ENCODE measurements around the gene TPCN1.

Gene TPCN1

DNA sequence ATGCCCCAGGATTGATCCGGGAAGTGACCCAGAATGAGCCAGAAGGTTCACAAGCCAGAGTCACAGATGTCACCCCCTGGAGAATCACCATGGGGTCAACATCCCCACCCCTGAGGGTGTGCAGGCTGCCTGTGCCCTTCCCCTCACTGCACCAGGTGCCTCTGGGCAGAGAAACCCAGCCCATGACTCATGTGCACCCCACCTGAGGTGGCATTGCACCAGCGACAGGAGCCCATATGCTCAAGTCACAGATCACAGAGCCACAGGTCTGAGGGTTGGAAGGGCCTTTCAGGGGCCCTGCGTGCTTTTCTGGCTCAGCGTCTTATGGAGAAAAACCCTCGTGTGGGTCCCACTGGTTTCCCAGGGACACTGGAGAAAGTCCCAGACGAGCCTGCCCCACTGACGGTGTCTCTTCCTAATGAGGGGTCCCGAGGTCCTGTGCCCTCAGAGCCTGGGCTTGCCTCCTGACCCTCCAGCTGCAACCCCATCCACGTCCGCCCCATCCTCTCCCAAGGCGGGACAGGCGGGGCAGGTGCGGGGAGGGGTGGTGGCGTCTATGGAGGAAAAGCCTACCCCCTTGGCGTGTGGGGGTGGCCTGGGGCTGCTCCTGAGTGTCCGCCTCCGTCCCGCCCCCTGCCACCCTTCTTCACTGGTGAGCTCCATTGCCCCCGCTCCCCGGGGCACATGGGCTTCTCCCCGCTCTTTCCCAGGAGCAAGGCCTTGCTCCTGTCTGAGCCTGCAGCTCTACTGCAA lies 66.1 kb downstream of the TPCN1 start:
- no peak for DNase-seq (ENCODE audit: low spot score)

DNA sequence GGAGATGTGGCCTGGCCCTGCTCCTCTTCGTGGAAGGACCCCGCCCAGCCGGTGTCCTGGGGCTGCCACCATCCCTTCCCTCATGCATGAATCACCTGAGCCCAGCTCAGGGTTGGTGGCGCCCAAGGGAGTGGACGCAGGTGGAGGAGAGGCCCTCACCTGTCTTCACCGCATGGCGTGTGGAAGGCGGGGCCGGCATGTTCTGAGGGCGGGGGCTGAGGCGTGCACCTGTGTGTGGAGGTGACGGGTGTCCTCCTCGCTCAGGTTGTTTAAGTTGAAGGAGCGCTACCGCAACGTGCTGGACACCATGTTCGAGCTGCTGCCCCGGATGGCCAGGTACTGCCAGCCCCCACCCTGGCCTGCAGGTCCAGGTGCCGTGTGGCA lies 66.6 kb downstream of the TPCN1 start:
- DNase-seq (ENCODE audit: low spot score), result no peak

DNA sequence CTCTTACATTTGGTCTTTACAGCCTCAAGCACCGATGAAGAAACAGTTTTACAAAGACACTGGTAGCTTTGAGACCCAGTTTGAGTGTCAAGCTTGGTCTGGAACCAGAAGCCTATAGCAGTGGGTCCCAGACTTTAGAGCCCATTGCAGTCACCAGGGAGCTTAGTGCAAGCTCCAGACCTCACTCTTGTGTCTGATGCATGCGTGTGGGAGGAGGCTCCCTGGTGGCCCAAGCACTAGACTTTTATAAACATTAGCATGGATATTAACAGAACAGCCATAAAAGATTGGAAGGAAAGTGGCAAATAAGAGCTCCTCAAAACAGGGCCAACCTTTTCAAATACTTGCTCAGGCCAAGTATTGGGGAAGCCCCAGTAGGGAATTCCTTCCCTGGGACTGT lies 68.1 kb downstream of the TPCN1 start:
- DNase-seq (ENCODE audit: low spot score), result no peak

DNA sequence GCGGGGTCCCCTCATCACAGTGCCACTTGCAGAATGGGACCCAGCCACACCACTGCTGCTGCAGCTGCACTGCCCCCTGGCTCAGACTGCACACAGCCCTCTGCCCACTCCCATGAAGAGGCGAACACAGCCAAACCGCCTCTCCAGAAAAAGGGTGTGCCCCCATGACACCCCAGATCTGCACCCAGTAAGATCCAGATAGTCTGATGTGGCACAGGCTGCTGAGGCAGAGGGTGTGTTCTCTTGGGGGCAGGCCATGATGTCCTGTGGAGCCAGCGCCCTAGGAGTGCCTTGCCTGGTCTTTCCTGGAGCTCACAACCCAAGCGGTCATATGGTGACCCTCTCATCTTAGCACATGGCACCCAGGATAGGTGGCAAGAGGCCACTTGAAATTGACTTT lies 69.2 kb downstream of the TPCN1 start:
- DNase-seq (ENCODE audit: low spot score), result no peak

DNA sequence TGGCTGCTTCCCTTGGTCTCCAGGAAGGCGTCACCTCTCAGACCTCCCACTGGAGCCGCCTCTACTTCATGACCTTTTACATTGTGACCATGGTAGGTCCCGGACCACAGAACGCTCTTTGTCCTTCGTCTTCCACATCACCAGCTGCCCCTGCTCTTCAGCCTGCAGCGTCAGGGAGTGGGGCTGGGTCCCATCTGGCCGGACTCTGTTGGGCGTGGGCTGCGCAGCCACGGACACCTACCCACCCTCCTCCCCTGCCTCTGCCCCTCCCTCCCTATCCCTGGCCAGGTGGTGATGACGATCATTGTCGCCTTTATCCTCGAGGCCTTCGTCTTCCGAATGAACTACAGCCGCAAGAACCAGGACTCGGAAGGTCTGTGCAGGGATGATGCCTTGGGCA lies 70.3 kb downstream of the TPCN1 start:
- DNase-seq (ENCODE audit: low spot score), result no peak

DNA sequence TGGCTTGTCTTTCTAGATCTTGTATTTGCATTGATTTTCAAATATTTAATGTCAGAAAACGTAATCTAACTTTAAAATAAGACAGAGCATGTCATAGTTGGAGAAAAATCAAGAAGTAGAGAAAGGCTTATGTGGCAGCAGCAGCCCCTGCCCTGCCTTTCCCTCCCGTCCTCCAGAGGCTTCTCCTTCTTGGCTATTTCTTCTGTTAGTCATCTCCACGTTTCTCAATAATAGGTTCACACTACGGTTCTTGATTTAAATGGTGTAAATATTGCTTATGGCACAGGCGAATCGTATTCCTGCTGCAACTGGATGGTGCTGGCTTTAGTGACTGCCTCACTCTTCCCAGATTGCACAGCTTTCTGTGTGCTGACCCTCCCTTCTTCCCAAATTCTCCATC lies 70.8 kb downstream of the TPCN1 start:
- no peak for DNase-seq (ENCODE audit: low spot score)

DNA sequence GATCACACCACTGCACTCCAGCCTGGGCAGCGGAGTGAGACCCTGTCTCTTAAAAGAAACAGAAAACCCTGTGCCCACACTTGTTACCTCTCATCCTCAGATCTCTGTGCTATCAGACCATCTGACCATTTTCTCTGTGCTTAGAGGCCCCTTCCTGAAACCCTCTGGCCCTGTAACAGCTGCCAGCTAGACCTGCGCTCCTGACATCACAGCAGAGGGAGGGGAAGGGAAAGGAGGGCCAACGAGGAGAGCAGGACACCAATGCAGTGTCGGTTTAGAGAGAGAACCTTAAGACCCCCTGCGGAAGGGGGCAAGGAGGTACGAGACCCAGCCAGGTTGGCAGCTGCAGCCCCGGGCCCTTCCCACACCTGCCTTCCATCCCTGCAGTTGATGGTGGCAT lies 71.3 kb downstream of the TPCN1 start:
- DNase-seq (ENCODE audit: low spot score), result no peak

DNA sequence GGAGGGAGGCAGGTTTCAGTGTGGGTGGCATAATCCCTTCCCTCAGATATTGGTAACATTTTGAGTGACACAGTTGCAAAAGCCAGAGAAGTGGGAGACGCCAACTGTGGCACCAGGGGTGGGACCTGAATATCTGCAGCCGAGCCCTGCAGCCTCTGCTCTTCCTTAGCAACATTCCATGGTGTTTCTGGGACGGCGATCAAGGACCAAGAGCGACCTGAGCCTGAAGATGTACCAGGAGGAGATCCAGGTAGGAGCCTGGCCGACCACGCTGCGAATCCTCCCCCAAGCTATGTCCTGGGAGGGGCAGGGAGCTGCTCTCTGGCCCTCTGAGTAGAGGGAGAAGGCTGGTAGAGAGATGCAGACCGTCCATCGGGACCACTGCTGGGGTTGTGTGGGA lies 71.8 kb downstream of the TPCN1 start:
- DNase-seq (ENCODE audit: low spot score), result no peak

DNA sequence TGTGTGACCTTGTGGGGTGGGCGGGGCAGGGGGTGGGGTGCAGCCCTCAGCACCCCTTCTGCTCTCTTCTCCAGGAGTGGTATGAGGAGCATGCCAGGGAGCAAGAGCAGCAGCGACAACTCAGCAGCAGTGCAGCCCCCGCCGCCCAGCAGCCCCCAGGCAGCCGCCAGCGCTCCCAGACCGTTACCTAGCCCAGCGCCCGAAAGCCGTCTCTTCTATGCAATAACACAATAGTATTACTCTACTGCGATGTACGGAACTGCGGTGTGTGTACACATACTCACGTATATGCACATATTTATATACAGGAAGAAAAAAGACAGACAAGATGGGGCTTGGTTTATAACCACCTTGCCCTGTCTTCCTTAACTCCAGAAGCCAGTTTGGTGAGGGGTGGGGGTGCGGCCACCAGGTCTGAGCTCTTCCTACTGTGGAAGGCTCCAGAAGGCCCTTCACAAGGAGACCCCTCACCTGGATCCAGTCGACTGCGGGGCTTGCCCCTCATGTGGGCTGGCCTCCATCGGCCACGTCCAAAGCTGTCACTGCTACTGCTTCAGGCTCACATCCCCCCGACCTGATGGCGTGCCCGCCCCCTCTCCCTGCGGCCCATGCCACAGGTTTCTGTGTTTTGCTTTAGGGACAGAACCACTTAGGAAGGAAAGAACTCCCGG lies 74.8 kb downstream of the TPCN1 start:
- no peak for DNase-seq (ENCODE audit: low spot score)

DNA sequence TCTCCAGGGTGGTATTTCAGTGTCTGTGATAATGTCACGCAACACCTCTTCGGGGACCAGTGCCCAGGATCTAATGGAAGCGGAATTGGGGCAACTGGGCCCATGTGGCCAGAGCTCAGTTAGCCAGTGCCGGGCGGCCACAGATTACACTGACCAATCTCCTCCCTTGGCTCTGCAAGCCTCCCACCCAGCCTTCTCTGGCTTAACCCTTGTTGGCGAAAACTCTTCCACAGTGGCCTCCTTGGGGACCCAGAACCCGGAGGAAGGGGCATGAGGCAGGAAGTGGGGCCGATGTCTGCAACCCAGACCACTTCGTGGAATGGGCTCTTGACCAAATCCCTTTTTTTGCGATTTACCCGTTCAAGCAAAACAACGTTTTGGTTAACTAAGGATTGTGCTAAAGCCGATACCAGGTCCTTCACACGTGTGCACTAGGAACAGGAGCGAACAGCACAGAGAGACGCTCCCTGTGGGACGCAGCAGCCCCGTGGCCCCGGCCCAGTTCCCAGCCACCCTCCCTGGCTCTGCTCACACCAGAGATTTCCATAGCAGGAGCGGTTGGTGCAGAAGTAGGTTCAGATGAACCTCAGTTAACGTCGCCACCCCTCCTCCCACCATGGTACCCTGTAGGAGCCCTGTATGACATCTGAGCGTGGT lies 75.4 kb downstream of the TPCN1 start:
- no peak for DNase-seq (ENCODE audit: low spot score)

DNA sequence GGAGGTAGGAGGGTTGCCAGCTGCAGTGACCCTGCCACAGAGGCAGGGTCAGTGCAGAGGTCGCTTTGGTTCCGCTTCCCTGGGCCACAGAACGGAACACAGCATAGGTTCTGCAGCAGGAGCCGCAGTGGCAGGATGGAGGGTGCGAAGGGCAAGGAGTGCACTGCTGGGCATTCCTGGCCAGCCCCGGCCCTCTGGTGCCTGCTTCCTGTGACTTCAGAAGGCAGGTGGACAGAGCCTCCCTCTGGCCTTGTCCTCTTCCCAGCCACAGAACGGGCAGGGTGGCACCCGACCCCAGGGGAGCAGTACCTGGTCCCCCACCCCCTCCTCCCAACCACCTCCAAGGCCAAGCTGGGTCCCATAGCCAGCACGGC lies 75.9 kb downstream of the TPCN1 start:
- DNase-seq (ENCODE audit: low spot score), result peak; percentile 4

DNA sequence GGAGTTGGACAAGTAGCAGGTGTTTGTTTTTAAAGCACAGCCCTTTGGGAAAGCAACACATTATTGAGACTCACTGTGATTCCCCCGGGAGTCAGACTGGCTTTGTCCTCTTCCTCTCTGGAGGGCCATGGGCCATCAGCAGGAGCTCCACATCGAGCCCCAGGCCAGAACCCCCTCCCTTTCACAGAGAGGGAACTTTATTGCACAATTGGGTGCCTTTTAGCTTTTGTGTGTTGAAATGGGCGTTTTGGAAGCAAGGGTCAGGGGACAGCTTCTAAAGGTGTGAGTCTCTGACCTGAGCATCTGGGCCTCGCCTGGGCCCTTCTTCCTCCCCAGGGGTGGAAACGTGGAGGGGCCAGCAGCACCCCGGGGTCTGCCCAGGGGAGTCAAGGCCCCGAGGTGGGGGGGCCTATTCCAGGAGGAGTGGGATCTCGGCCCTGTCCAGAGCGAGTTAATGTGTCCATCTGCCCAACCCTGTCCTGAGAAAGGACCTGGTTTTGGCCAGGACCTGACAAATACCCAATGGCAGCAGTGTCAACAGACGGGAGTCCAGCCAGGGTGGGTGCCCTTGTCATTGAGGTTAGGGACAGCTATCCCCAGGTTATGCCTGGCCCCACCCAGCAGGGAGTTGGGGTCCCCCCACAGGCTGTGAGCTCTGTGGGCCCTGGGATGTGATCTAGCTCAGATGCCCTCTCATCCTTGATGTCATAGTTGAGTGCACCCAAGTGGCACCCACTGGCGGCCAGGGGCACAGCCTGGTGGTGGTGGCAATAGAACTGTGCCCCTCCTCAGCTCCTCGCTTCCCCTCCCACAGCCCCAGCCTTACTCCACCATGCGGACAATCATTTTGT lies 76.6 kb downstream of the TPCN1 start:
- no peak for DNase-seq (ENCODE audit: low spot score)

DNA sequence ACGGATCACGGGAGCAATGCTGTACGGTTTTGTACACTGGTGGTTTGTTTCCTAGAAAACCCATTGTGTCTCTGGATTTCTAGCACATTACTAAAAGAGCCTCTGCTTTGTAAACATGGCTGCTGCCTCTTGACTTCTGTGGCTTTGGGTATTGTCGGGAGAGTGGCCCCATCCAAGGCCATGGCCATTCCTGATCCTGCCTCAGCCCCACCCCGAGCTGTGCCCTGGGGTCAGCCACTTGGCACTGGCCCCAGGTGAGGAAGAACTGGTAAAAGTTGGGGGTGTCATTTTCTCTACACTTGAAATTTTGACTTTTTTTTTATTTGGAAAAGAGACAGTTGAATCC lies 77.2 kb downstream of the TPCN1 start:
- no peak for DNase-seq (ENCODE audit: low spot score)

DNA sequence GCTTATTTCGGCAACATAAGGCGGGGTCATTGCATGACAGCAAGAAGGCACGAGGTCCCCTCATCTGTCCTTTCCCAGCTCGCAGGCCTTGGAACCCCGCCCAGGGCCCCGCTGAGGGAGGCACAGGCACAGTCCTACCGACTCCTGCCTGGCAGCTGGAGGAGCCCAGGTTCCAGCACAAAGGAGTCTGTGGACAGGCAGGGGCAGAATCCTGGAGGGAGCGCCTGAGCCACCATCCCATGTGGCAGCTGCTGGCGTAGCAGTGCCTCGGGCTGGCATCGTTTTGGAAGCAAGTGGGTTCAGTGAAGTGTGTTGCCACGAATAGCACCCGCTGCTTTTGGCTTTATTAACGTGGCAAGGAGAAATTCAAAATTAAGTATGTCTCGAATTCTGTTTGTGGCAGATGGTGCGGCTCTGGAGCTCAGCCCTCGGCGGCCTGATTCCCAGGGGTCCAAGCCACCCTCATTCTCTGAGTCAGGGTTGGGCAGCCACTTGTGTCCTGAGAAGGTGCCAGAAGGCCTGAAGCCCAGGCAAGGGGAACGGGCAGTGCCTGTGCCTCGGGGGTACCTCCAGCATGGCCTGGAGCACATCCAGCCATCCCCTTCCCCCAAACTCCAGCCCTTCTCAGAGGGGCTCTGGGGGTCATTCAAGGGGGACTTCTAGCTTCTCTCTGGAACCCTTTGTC lies 77.7 kb downstream of the TPCN1 start:
- peak; percentile 22 for DNase-seq (ENCODE audit: low spot score)

DNA sequence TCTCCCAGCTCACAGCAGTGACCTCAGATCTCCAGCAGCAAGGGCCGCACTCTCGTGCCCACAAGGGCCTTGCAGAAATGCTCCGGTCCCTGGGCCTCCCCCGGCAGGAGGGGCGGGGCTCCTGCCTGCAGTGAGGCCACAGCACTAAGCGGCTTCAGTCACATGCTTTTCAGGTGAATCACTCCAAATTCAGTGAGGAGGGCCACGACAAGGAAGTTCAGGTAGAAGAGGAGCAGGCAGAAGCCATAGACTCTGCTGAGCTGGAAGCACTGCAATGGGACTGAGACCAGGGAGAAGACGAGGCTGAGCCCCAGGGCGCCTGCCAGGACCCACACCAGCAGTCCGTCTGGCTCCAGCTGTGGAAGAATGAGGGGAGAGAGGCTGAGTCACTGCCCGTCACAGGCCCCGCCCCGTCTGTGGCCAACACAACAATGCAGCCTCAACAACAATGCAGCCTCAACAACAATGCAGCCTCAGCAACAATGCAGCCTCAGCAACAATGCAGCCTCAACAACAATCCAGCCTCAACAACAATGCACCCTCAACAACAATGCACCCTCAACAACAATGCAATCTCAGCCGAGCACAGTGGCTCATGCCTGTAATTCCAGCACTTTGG lies 78.5 kb downstream of the TPCN1 start:
- peak; percentile 98 for DNase-seq (ENCODE audit: low spot score)

DNA sequence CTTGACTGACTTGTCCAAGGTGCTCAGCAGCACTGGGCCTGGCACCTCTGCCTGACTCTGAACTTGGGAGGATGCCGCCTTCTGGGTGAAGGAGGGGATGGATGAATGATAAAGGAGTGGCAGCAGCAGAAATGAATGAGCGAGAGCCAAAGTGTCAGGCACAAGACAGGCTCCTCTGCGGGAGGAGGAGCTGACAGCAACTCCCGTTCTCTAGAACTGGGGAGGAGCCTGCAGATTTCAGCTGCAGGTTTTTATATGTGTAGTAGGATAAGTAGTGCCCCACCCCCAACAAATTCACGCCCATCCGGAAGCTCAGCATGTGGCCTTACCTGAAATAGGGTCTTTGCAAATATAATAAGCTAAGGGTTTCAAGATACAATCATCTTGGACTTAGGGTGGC lies 80.5 kb downstream of the TPCN1 start:
- no peak for DNase-seq (ENCODE audit: low spot score)

DNA sequence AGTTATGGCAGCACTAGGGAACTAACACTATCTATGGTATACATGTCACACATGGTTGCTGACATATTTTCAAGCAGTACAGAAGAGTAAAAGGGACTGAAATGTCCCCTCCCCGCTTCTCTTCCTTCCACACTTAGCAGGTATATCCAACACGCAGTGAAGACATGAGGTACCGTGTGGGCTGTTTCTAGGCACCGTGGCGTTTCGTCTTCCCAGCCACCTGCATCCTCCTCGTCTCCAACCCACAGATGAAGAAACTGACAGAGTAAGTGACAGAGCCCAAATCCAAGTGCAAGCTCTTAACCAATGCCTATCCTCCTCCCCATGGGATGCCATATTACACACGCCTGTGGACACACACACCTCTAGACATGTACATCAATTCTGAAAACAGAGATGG lies 81.2 kb downstream of the TPCN1 start:
- DNase-seq (ENCODE audit: low spot score), result no peak

DNA sequence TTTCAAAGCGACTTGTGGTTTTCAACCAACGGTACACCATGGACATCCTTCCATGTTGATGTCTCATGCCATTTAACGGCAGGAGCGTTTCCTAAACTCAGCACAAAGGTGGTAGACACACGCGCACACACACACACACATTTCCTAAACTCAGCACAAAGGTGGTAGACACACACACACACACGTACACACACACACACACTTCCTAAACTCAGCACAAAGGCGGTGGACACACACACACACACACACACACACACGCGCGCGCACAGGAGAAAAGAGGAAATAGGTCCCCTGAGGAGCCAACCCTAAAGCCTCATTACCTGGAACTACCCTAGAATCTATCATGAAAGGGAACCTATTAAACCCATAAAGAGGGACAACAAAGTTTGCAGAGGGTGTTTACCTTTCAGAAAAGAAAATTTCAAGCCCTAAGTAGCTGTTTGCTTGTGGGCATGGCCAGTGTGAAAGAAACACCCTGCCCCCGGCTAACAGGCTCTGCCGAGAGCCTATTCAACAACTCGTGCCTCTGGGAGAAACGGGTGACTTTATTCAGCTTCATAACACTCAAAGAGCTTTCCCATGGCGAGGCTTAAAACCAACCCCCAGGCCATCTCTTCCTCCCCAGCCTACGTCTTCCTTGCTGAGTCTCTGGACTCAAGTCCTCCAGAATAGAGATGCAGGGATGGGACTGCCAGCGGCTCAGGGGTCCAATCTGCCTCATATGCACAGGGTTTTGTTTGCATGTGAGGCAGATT lies 81.8 kb downstream of the TPCN1 start:
- no peak for DNase-seq (ENCODE audit: low spot score)

DNA sequence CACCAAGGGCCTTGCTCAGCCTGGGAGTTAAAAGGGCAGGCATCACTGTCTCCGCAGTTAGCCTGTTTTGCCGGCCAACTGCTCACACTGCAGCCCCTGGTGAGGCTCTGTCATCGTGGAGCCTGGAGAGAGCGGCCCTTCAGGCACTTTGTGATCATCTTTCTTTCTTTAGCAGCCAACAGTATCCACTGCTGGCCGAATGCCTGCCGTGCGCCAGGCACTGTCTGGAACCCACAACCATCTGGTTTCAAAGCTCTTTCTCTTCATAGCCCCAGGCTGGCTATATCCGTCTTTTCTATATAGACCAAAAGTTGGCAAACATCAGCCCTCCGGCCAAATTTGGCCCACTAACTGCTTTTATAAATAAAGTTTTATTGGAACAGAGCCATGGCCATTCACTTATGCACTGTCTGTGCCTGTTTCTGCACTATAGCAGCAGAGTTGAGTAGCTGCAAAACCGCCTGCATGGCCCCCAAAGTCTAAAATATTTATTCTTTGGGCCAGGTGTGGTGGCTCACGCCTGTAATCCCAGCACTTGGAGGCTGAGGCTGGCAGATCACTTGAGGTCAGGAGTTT lies 84.1 kb downstream of the TPCN1 start:
- DNase-seq (ENCODE audit: low spot score), result no peak

DNA sequence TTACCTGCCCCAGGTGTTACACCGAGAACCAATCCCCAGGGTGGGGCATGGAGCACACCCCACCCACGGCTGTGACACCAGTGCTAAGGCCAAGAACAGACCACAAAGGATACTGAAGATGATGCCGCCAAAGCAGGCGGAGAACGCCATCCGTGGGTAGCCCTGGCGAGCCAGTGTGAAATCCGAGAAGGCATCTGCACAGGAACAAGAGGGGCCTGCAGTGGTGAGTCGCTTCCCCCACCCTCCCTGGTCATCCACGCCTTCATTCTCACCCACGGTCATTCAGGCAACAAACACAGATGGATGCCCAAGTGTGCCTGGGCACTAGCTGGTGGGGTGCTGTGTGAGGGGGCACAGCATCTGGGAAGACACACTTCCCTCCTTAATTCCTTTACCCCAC lies 85.1 kb downstream of the TPCN1 start:
- DNase-seq (ENCODE audit: low spot score), result no peak

DNA sequence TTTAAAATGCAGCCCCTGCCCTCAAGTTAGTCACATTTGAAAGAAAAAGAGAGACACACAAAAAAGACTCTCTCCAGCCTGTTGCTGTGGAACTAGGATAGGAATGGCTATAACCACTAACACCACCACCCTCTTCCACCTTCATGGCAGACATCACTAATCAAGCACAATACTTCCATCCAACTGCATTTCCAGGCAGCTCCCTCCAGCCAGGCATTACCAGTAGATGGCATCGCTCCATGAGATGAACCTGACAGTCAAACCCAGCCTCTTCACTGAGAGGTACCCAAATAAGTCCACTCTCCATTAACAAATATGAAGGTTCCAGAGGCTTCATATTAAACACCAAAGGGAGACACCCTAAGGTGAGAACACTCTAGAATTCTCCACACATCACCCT lies 89.2 kb downstream of the TPCN1 start:
- DNase-seq (ENCODE audit: low spot score), result peak; percentile 16
